IMR-90 (cell line): Measurements from ENCODE around the gene TRDN. TPM values are rescaled to one million over a fixed set of nuclear protein-coding genes. Genes with fewer than 3 reads are reported as not detected.

Source experiments
- ATAC-seq: fragments of 200-7000 bp; cut with Tn5 transposase; 2 replicates; pipeline ENCODE4 v1.9.1; 2020; ENCODE audit warnings: low read depth, mild to moderate bottlenecking, moderate library complexity
- BruUV-seq: library from RNA; stranded (reverse); fragments of 400-500 nt; replicated peaks from 2 replicates; lab custom pipeline; 2021; lab: Mats Ljungman, UMichigan
- CTCF ChIA-PET: fragments of 300-600 bp; formaldehyde crosslinking; extraction: SDS; loops from one replicate; lab custom pipeline; 2021; ENCODE audit warnings: antibody characterized with exemption; lab: Yijun Ruan, JAX
- POLR2A ChIA-PET: fragments of 300-600 bp; sonication (Branson Sonifier 250); formaldehyde crosslinking; loops from one replicate; lab custom pipeline; 2022; ENCODE audit warnings: antibody characterized with exemption; ENCODE audit not compliant: unreplicated experiment; lab: Charles Lee
- DNase-seq: peaks from one replicate; pipeline ENCODE4 v3.0.0; 2013
- H2AFZ ChIP-seq: replicated peaks from 2 replicates; pipeline ENCODE3; 2013; ENCODE audit warnings: low read length, mild to moderate bottlenecking; ENCODE audit not compliant: poor library complexity
- H2AK5ac ChIP-seq: 2 replicates; pipeline ENCODE4 v1.6.1; 2013; ENCODE audit warnings: low read depth, low read length, inconsistent platforms
- H2AK9ac ChIP-seq: replicated peaks from 2 replicates; pipeline ENCODE3; 2013; ENCODE audit warnings: mild to moderate bottlenecking, low read depth, low read length, moderate library complexity; ENCODE audit not compliant: poor library complexity
- H2BK120ac ChIP-seq: 2 replicates; pipeline ENCODE4 v1.6.1; 2013; ENCODE audit warnings: low read depth, low read length, inconsistent platforms
- H2BK15ac ChIP-seq: 3 replicates; pipeline ENCODE4 v1.6.1; 2013; ENCODE audit warnings: low read depth, low read length, inconsistent platforms
- H2BK20ac ChIP-seq: 2 replicates; pipeline ENCODE4 v1.6.1; 2013; ENCODE audit warnings: low read depth, mild to moderate bottlenecking, inconsistent platforms, low read length, moderate library complexity
- H2BK5ac ChIP-seq: 2 replicates; pipeline ENCODE4 v1.6.1; 2013; ENCODE audit warnings: mild to moderate bottlenecking, low read depth, low read length, inconsistent platforms; ENCODE audit not compliant: poor library complexity, severe bottlenecking
- H3K14ac ChIP-seq: replicated peaks from 2 replicates; pipeline ENCODE4 v1.6.1; 2013; ENCODE audit warnings: low read depth, low read length, inconsistent platforms
- H3K18ac ChIP-seq: 2 replicates; pipeline ENCODE4 v1.6.1; 2013; ENCODE audit warnings: low read depth, low read length, control low read depth
- H3K23ac ChIP-seq: 2 replicates; pipeline ENCODE4 v1.6.1; 2013; ENCODE audit warnings: low read depth, low read length, inconsistent platforms
- H3K27ac ChIP-seq: 2 replicates; pipeline ENCODE4 v1.5.1; 2013; ENCODE audit warnings: mild to moderate bottlenecking, control low read depth, low read length; ENCODE audit not compliant: insufficient read depth
- H3K27me3 ChIP-seq: 2 replicates; pipeline ENCODE4 v1.6.1; 2013; ENCODE audit warnings: low read length; ENCODE audit not compliant: control insufficient read depth, insufficient read depth
- H3K36me3 ChIP-seq: 2 replicates; pipeline ENCODE4 v1.6.1; 2013; ENCODE audit warnings: low read length, mixed read lengths; ENCODE audit not compliant: control insufficient read depth, insufficient read depth
- H3K4ac ChIP-seq: 2 replicates; pipeline ENCODE4 v1.6.1; 2013; ENCODE audit warnings: low read depth, low read length, inconsistent platforms
- H3K4me1 ChIP-seq: 2 replicates; pipeline ENCODE4 v1.6.1; 2013; ENCODE audit warnings: low read length, mixed read lengths; ENCODE audit not compliant: control insufficient read depth, insufficient read depth
- H3K4me2 ChIP-seq: 2 replicates; pipeline ENCODE4 v1.6.1; 2013; ENCODE audit warnings: low read depth, mild to moderate bottlenecking, control low read depth, low read length, moderate library complexity
- H3K4me3 ChIP-seq: 2 replicates; pipeline ENCODE4 v1.5.1; 2013; ENCODE audit warnings: low read depth, mild to moderate bottlenecking, control low read depth, low read length, moderate library complexity; ENCODE audit not compliant: insufficient read depth
- H3K56ac ChIP-seq: 2 replicates; pipeline ENCODE4 v1.6.1; 2013; ENCODE audit warnings: low read length, inconsistent platforms; ENCODE audit not compliant: insufficient read depth; ENCODE audit errors: extremely low read depth
- H3K79me1 ChIP-seq, 2 experiments: 2 replicates each; pipeline ENCODE4 v1.6.1; 2013; ENCODE audit warnings: low read length in 2 of 2, inconsistent platforms in 1 of 2, low read depth in 1 of 2
- H3K9ac ChIP-seq: 2 replicates; pipeline ENCODE4 v1.6.1; 2013; ENCODE audit warnings: low read depth, low read length, control low read depth
- H3K9me1 ChIP-seq: 2 replicates; pipeline ENCODE4 v1.6.1; 2013; ENCODE audit warnings: low read length, inconsistent platforms; ENCODE audit not compliant: insufficient read depth
- H3K9me3 ChIP-seq: 2 replicates; pipeline ENCODE4 v1.6.1; 2013; ENCODE audit warnings: low read length; ENCODE audit not compliant: control insufficient read depth, insufficient read depth
- H4K20me1 ChIP-seq: 2 replicates; pipeline ENCODE4 v1.6.1; 2013; ENCODE audit warnings: low read length, inconsistent platforms; ENCODE audit not compliant: insufficient read depth
- H4K5ac ChIP-seq: 2 replicates; pipeline ENCODE4 v1.6.1; 2013; ENCODE audit warnings: mild to moderate bottlenecking, low read depth, low read length, control low read depth
- H4K8ac ChIP-seq, 2 experiments: 2 replicates each; pipeline ENCODE4 v1.6.1; 2013; ENCODE audit warnings: low read depth in 2 of 2, low read length in 2 of 2, control low read depth in 1 of 2, inconsistent platforms in 1 of 2
- H4K91ac ChIP-seq: 2 replicates; pipeline ENCODE4 v1.6.1; 2013; ENCODE audit warnings: low read depth, low read length, inconsistent platforms; ENCODE audit not compliant: insufficient read depth
- MAFK ChIP-seq: IDR thresholded peaks from 2 replicates; pipeline ENCODE4 v1.6.1; 2012; ENCODE audit warnings: low read depth, low read length, improper control_type of control experiment
- WGBS, 2 experiments: methylation state at CpG; one replicate each; pipeline versions ENCODE4 v1.1.5 to v1.1.7; 2013; ENCODE audit warnings: missing lambda C conversion rate in 2 of 2; ENCODE audit not compliant: insufficient read length in 1 of 2; ENCODE audit errors: extremely low coverage in 2 of 2; 5-methylcytosine and 5-hydroxymethylcytosine counted together
- dilution Hi-C: fragments of 300-500 bp; cut with HindIII; formaldehyde crosslinking; loops from one replicate; pipeline ENCODE4 v1.14.3; 2018; ENCODE audit warnings: low sequenced_read_pairs; ENCODE audit not compliant: unreplicated experiment
- in situ Hi-C: fragments of 300-500 bp; cut with MboI; formaldehyde crosslinking; loops from 3 replicates; pipeline ENCODE4 v1.14.3; 2019; ENCODE audit warnings: low sequenced_read_pairs, inconsistent platforms, mixed read lengths
- intact Hi-C: fragments of 100-400 bp; cut with micrococcal nuclease; formaldehyde crosslinking; loops from 2 replicates; pipeline ENCODE4 v1.10.0; 2022
- polyA plus RNA-seq, 3 experiments: library from polyadenylated mRNA; depleted of rRNA; stranded (reverse); fragments of >200 nt; gene quantifications; 2 replicates each; pipeline ENCODE4 v1.2.3, GENCODE V29; 2012; ENCODE audit warnings: low replicate concordance in 1 of 3
- total RNA-seq: library from RNA; depleted of rRNA; stranded (reverse); fragments of >200 nt; gene quantifications from 2 replicates; pipeline ENCODE4 v1.2.3, GENCODE V29; 2012

TRDN gene
- total and polyA plus RNA-seq, 2 of the 4 experiments (the other 2 are of a cell fraction) = not detected

GRCh38 chr6:123629258-123629941 is 7.3 kb downstream of the TRDN start:
- Histone ChIP-seq H3K9me1 (no peaks in the 10 kb centered on the region), H2AFZ (no peak overlapping the region), H4K20me1 (no peaks in the 10 kb centered on the region), H3K27me3 (no peaks in the 10 kb centered on the region), H3K4me2 (no peak overlapping the region), H2BK120ac (no peak overlapping the region), H3K4me3 (no peak overlapping the region), H3K9me3 (0 out of 2 replicates have a peak, but pooled peaks cover 2% of the 10 kb centered on the region), H3K36me3 (no peaks in the 10 kb centered on the region), H2BK15ac (no peak overlapping the region), H3K18ac (no peak overlapping the region), H3K4ac (no peak overlapping the region), H3K14ac (no peak overlapping the region), H2AK5ac (no peak overlapping the region), H4K8ac (no peak overlapping the region), H4K91ac (no peak overlapping the region), H2AK9ac (no peak overlapping the region), H3K4me1 (no peaks in the 10 kb centered on the region), H4K5ac (no peak overlapping the region), H3K56ac (no peak overlapping the region), H3K9ac (no peak overlapping the region), H2BK5ac (no peak overlapping the region), H3K27ac (no peak overlapping the region), H2BK20ac (no peak overlapping the region), H3K79me1 (no peaks in the 10 kb centered on the region), H3K23ac (no peak overlapping the region)
- no CpG with 5 or more reads among the region's 3 CpGs for WGBS, 2 experiments
- ChIA-PET POLR2A (no interaction called here), CTCF (no interaction called here)
- no TSS peak for BruUV-seq
- no peak for TF ChIP-seq MAFK
- intact Hi-C loops = no loop called here
- in situ Hi-C loops = no loop called here
- dilution Hi-C loops = no loop called here
- no peak for ATAC-seq
- DNase-seq = no peak
